Caco-2 (cell line): ENCODE results near the gene MAIP1. TPM values are rescaled to one million over a fixed set of nuclear protein-coding genes. Genes with fewer than 3 reads are reported as not detected.

Experiments
- BruUV-seq: library from RNA; stranded (reverse); fragments of 400-500 nt; replicated peaks from 2 replicates; lab custom pipeline; 2021; lab: Mats Ljungman, UMichigan
- CTCF ChIA-PET: fragments of 300-600 bp; sonication (Branson Sonifier 250); formaldehyde crosslinking; loops from one replicate; lab custom pipeline; 2022; ENCODE audit warnings: antibody characterized with exemption; lab: Charles Lee
- POLR2A ChIA-PET: fragments of 300-600 bp; sonication (Branson Sonifier 250); formaldehyde crosslinking; loops from one replicate; lab custom pipeline; 2022; ENCODE audit warnings: antibody characterized with exemption; lab: Charles Lee
- DNase-seq, 2 experiments: peaks; one replicate each; pipeline versions ENCODE4 v3.0.0 to v3.0.0-alpha.2; 2020 to 2022
- H3K27me3 ChIP-seq: replicated peaks from 2 replicates; pipeline ENCODE4 v1.6.0; 2011; ENCODE audit warnings: low read length; ENCODE audit not compliant: control insufficient read depth, insufficient read depth
- H3K36me3 ChIP-seq: 2 replicates; pipeline ENCODE4 v1.5.1; 2011; ENCODE audit warnings: low read length; ENCODE audit not compliant: control insufficient read depth, insufficient read depth
- H3K4me1 ChIP-seq: fragments of 250-450 bp; sonication (Bioruptor Pico); 2 replicates; pipeline ENCODE4 v1.5.1; 2020; ENCODE audit warnings: mild to moderate bottlenecking
- H3K4me3 ChIP-seq: 2 replicates; pipeline ENCODE4 v1.5.1; 2011; ENCODE audit warnings: low read depth, mild to moderate bottlenecking, control low read depth, low read length
- H3K9me3 ChIP-seq: fragments of 250-450 bp; sonication (Bioruptor Pico); 2 replicates; pipeline ENCODE4 v1.5.1; 2020; ENCODE audit warnings: mild to moderate bottlenecking, moderate library complexity
- H3K27ac Mint-ChIP-seq: one replicate; pipeline ENCODE4 v1.8.0; 2022; ENCODE audit warnings: mixed read lengths; ENCODE audit not compliant: unreplicated experiment
- H3K27me3 Mint-ChIP-seq: one replicate; pipeline ENCODE4 v1.8.0; 2022; ENCODE audit warnings: mixed read lengths; ENCODE audit not compliant: insufficient read depth, unreplicated experiment
- H3K36me3 Mint-ChIP-seq: one replicate; pipeline ENCODE4 v1.8.0; 2022; ENCODE audit warnings: mild to moderate bottlenecking, mixed read lengths; ENCODE audit not compliant: insufficient read depth, unreplicated experiment
- H3K4me1 Mint-ChIP-seq: one replicate; pipeline ENCODE4 v1.8.0; 2022; ENCODE audit warnings: low read depth, mixed read lengths; ENCODE audit not compliant: unreplicated experiment
- H3K4me3 Mint-ChIP-seq: one replicate; pipeline ENCODE4 v1.8.0; 2022; ENCODE audit warnings: mild to moderate bottlenecking, moderate library complexity, mixed read lengths; ENCODE audit not compliant: unreplicated experiment
- H3K9me3 Mint-ChIP-seq: one replicate; pipeline ENCODE4 v1.8.0; 2022; ENCODE audit warnings: mixed read lengths; ENCODE audit not compliant: unreplicated experiment
- intact Hi-C: fragments of 100-400 bp; cut with micrococcal nuclease; formaldehyde crosslinking; loops from one replicate; pipeline ENCODE4 v1.10.0; 2022; ENCODE audit not compliant: unreplicated experiment
- total RNA-seq: library from RNA; stranded (reverse); gene quantifications from 2 replicates; pipeline ENCODE4 v1.2.3, GENCODE V29; 2022
- TF ChIP-seq, protein P1 (sequence below), 2 experiments: fragments of 200-600 bp in 1 of 2; IDR thresholded peaks; 1 replicate in 1 of 2; 2 replicates in 1 of 2; pipeline versions ENCODE4 v1.5.1 to v1.8.0; 2011 to 2022; ENCODE audit warnings: antibody characterized with exemption in 1 of 2, control low read depth in 1 of 2, inconsistent platforms in 1 of 2, low read depth in 1 of 2, low read length in 1 of 2, mild to moderate bottlenecking in 1 of 2, moderate library complexity in 1 of 2; ENCODE audit not compliant: insufficient read depth in 1 of 2, severe bottlenecking in 1 of 2, unreplicated experiment in 1 of 2

MAIP1 gene
- total RNA-seq, 1 experiment from 2014 or later: 42.1 TPM

DNA sequence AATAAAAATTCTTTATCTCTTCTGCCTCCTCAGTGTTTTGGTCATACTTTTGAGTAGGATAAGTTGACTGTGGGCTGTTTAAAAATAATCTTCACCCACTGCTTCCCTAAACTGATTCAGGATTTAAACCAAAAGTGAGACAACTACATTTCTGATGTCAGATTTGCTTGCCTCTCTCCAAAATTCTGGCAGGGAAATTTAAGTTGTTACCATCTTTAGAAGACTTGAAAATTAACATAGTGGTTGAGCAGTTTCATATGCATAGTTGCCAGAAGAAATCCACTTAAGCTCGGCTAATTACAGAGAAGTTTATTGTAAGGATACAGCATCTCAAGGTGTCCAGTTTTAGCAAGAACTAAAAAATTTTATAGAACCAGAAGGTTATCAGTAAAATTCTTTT lies 57.0 kb downstream of the MAIP1 start:
- TF ChIP-seq, protein P1, sequence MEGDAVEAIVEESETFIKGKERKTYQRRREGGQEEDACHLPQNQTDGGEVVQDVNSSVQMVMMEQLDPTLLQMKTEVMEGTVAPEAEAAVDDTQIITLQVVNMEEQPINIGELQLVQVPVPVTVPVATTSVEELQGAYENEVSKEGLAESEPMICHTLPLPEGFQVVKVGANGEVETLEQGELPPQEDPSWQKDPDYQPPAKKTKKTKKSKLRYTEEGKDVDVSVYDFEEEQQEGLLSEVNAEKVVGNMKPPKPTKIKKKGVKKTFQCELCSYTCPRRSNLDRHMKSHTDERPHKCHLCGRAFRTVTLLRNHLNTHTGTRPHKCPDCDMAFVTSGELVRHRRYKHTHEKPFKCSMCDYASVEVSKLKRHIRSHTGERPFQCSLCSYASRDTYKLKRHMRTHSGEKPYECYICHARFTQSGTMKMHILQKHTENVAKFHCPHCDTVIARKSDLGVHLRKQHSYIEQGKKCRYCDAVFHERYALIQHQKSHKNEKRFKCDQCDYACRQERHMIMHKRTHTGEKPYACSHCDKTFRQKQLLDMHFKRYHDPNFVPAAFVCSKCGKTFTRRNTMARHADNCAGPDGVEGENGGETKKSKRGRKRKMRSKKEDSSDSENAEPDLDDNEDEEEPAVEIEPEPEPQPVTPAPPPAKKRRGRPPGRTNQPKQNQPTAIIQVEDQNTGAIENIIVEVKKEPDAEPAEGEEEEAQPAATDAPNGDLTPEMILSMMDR (IDR thresholded peaks at IDR 0.05; ENCODE audit: insufficient read depth in 1 of 2, low read depth in 1 of 2, low read length in 1 of 2, severe bottlenecking in 1 of 2, unreplicated experiment in 1 of 2): no peak
- Mint-ChIP-seq H3K4me1 (no peaks in the 10 kb centered on the region), H3K9me3 (peaks cover 15% of the 10 kb centered on the region), H3K27me3 (no peaks in the 10 kb centered on the region), H3K27ac (no peak overlapping the region), H3K36me3 (no peaks in the 10 kb centered on the region), H3K4me3 (no peak overlapping the region)
- H3K9me3 ChIP-seq: no peaks in the 10 kb centered on the region
- DNase-seq: no peak
- BruUV-seq: no TSS peak
- H3K36me3 ChIP-seq: no peaks in the 10 kb centered on the region
- intact Hi-C loops: no loop called here
- H3K4me1 ChIP-seq: no peaks in the 10 kb centered on the region
- H3K27me3 ChIP-seq: no peaks in the 10 kb centered on the region
- no peak overlapping the region for H3K4me3 ChIP-seq
- ChIA-PET POLR2A (no interaction called here), CTCF (no interaction called here)

Other genes starting within 250 kb of the MAIP1 start
- 0.35 and 0.68 TPM in 2 replicates for gene FTCDNL1, start 104.4 kb upstream of the MAIP1 start, total RNA-seq
- 16.6 and 17.1 TPM in 2 replicates for gene C2orf69, start 44.3 kb upstream of the MAIP1 start, total RNA-seq
- 13.9 and 14.5 TPM in 2 replicates for gene TYW5, start 91 bp upstream of the MAIP1 start, total RNA-seq